H1 (cell line): ENCODE measurements around the gene OR5T2. TPM values are rescaled to one million over a fixed set of nuclear protein-coding genes. Genes with fewer than 3 reads are reported as not detected.

ENCODE experiments used
- EP300 ChIP-seq, 2 experiments: IDR thresholded peaks; 1 replicate in 1 of 2; 2 replicates in 1 of 2; pipeline ENCODE4 v1.6.1; 2011 to 2012; ENCODE audit warnings: low read depth in 2 of 2, low read length in 2 of 2, mild to moderate bottlenecking in 2 of 2, borderline replicate concordance in 1 of 2, inconsistent platforms in 1 of 2, moderate library complexity in 1 of 2
- KDM5A ChIP-seq: fragments of 200-600 bp; IDR thresholded peaks from 2 replicates; pipeline ENCODE4 v1.7.1; 2012; ENCODE audit warnings: mild to moderate bottlenecking, low read length, inconsistent platforms, mixed read lengths
- NRF1 ChIP-seq: IDR thresholded peaks from 2 replicates; pipeline ENCODE4 v1.6.1; 2011; ENCODE audit warnings: mild to moderate bottlenecking, low read depth, low read length, improper control_type of control experiment
- RFX5 ChIP-seq: IDR thresholded peaks from 2 replicates; pipeline ENCODE4 v1.6.1; 2011; ENCODE audit warnings: low read depth, low read length, improper control_type of control experiment, borderline replicate concordance
- SIX5 ChIP-seq: IDR thresholded peaks from 2 replicates; pipeline ENCODE4 v1.6.1; 2011; ENCODE audit warnings: mild to moderate bottlenecking, low read depth, low read length
- polyA plus RNA-seq, 7 experiments: library from polyadenylated mRNA; depleted of rRNA in 3 of 7; stranded (reverse) in 5 of 7; unstranded in 2 of 7; fragments of >200 nt in 5 of 7; fragments of 200-250 nt in 2 of 7; gene quantifications; 1 replicate in 5 of 7; 2 replicates in 1 of 7; 4 replicates in 1 of 7; pipeline versions ENCODE4 v1.2.1 to v1.2.3, GENCODE V29; 2011 to 2013; ENCODE audit warnings: missing spikeins in 2 of 7, mixed read lengths in 2 of 7
- total RNA-seq: library from RNA; stranded (reverse); fragmentation: NEBNext Ultra II Directional; extraction: Animal tissue kit (Norgen Biotek cat#: 25700); gene quantifications from 2 replicates; pipeline ENCODE4 v1.2.1, GENCODE V29; 2021

The OR5T2 gene
- total and polyA plus RNA-seq, 2 of the 8 experiments (the other 6 are each of a cell fraction or from before 2014, with no cell fraction given): not detected

DNA sequence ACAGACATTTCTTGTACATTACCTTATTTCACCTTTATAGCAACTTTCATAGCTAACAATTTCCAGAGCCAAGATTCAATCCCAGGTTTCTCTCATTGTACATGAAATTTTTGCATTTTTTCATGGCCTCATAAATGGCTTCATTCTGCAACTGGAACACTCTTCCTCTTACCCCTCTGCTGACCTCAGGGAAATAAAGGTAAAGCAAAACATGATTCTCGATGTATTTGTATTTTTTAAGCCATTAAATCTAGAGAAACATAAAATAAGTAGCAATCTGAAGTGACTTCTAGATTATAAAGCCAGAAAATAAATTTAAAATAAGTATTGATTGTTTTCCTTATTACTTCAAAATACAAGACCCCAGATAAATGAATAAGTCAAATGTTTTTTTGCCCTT lies at the start of gene OR5T2 (continued):
- no peak for TF ChIP-seq RFX5
- TF ChIP-seq KDM5A: no peak
- TF ChIP-seq SIX5: no peak
- TF ChIP-seq NRF1: no peak
- TF ChIP-seq EP300 (IDR thresholded peaks at IDR 0.05; ENCODE audit: borderline replicate concordance in 1 of 2, low read depth in 2 of 2, low read length in 2 of 2): no peak
- TF ChIP-seq, all 59 proteins: peak for 0
